ENCODE results near the gene CALCB.

DNA sequence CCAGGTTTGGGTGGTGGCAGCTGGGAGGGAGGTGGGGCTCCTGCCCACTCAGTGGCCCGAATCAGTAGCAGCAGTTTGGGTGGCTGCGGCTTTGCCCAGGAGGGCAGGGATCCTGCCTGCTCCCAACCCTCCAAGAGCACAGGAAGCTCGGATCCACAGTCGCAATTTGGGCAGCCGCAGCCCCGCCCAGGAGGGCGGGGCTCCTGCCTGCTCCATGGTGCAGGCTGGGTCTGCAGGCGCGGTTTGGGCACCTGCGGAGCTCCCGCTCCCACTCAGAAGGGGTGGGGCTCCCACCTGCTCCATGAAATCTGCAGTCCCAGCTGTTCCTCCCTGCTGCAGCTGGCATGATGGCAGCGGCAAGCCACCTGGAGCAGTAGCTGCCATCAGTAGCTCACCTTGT lies 38.1 kb upstream of the CALCB start:
- TF ChIP-seq POLR2A (IDR thresholded peaks at IDR 0.05) (no peak), CTCF (IDR thresholded peaks at IDR 0.05) (no peak)

Measured in vagina (tissue), 2 donors.